Fibroblast of villous mesenchyme (primary cell): ENCODE data around the gene MTERF4. TPM values are rescaled to one million over a fixed set of nuclear protein-coding genes. Genes with fewer than 3 reads are reported as not detected.

ENCODE experiments used
- DNase-seq: peaks from one replicate; pipeline ENCODE4 v3.0.0-alpha.2; 2010; ENCODE audit warnings: low read depth
- H3K4me3 ChIP-seq: 2 replicates; pipeline ENCODE4 v1.5.1; 2011; ENCODE audit warnings: low read depth, mild to moderate bottlenecking, low read length
- total RNA-seq: library from RNA; depleted of rRNA; stranded (reverse); fragments of >200 nt; gene quantifications from 2 replicates; pipeline ENCODE4 v1.2.3, GENCODE V29; 2012
- TF ChIP-seq, protein P1 (sequence below): IDR thresholded peaks from 2 replicates; pipeline ENCODE4 v1.5.1; 2012; ENCODE audit warnings: low read depth, mild to moderate bottlenecking, low read length; ENCODE audit not compliant: insufficient read depth

MTERF4 gene, protein sequence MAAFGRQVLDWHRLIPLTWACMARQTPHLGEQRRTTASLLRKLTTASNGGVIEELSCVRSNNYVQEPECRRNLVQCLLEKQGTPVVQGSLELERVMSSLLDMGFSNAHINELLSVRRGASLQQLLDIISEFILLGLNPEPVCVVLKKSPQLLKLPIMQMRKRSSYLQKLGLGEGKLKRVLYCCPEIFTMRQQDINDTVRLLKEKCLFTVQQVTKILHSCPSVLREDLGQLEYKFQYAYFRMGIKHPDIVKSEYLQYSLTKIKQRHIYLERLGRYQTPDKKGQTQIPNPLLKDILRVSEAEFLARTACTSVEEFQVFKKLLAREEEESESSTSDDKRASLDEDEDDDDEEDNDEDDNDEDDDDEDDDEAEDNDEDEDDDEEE
- total RNA-seq: 18.0 and 27.2 TPM in 2 replicates

DNA sequence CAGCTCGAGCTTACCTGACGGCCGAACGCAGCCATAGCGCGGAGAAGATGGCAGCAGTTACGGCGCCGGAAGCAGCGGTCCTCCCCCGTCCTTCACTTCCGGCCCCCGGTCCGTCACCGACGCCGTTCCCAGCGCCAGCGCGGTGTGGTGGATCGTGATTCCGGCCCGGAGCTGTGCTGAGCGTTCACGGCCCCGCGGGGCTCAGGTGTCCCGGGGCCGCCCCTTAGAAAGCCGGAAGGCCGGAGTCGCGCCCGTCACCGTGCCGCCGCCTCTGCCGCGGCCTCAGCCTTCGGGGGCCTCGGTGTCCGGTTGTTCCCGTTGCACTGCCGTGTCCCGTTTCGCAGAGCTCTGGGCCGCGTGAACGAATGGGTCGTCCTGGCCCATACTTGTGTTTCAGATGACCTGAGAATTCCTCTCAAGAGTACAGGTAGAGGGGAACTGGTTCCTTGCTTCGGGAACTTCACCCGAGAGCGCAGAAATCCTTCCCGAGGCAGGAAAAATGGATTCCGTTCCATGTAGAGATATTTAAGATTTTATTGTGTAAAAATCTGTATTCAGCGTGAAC, at the start of gene MTERF4:
MTERF4 (minus strand) TSS at position 49 of the 565 bp plus-strand sequence; CDS start at position 35, 14 bp downstream.
- peak; percentile 79 for DNase-seq
- TF ChIP-seq, protein P1, sequence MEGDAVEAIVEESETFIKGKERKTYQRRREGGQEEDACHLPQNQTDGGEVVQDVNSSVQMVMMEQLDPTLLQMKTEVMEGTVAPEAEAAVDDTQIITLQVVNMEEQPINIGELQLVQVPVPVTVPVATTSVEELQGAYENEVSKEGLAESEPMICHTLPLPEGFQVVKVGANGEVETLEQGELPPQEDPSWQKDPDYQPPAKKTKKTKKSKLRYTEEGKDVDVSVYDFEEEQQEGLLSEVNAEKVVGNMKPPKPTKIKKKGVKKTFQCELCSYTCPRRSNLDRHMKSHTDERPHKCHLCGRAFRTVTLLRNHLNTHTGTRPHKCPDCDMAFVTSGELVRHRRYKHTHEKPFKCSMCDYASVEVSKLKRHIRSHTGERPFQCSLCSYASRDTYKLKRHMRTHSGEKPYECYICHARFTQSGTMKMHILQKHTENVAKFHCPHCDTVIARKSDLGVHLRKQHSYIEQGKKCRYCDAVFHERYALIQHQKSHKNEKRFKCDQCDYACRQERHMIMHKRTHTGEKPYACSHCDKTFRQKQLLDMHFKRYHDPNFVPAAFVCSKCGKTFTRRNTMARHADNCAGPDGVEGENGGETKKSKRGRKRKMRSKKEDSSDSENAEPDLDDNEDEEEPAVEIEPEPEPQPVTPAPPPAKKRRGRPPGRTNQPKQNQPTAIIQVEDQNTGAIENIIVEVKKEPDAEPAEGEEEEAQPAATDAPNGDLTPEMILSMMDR: no peak

DNA sequence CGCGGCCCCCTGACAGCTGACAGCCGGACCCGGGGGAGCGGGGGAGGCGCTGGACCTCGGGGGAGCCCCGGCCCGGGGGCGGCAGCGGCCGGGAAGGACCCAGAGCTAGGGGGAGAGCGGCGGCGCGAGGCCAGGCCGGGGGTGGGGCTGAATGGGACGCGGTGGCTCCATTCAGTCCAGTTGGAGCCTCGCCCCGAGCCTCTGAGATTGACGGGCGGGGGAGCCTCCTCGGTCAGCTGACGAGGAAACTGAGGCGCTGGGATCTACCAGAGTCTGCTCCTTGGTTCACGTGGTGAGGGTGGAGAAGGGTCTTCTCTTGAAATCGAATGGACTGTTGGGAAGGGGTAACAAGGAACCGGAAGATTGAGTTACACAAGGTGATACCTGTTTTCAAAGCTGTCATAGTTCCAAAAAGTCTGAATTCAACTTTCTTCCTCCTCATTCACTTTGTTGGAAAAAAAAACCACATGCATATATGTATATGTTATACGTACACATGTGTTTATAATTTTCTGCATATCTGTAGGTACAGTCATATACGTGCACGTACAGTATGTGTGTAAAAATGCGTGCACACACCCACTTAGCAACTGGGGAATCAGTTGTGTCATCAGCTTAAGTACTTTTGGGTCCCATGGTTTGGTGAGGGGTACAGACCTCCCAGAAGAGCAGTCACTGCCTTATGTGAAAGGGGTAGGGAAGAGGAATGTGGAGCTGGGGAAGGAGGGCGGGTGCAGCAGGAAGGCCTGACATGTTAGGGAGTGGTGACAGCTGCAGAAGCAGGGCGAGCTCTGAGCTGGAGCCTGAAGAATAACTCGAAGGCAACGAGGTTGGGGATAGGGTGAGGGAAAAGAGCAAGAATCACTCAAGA, 48.8 kb upstream of the MTERF4 start:
- TF ChIP-seq, protein P1: no peak
- H3K4me3 ChIP-seq: peak overlapping the region; percentile 81
- peak; percentile 12 for DNase-seq

More for the DNA sequence above, at the start of gene MTERF4:
- peak within 1 kb of the TSS; percentile 93 for H3K4me3 ChIP-seq

DNA sequence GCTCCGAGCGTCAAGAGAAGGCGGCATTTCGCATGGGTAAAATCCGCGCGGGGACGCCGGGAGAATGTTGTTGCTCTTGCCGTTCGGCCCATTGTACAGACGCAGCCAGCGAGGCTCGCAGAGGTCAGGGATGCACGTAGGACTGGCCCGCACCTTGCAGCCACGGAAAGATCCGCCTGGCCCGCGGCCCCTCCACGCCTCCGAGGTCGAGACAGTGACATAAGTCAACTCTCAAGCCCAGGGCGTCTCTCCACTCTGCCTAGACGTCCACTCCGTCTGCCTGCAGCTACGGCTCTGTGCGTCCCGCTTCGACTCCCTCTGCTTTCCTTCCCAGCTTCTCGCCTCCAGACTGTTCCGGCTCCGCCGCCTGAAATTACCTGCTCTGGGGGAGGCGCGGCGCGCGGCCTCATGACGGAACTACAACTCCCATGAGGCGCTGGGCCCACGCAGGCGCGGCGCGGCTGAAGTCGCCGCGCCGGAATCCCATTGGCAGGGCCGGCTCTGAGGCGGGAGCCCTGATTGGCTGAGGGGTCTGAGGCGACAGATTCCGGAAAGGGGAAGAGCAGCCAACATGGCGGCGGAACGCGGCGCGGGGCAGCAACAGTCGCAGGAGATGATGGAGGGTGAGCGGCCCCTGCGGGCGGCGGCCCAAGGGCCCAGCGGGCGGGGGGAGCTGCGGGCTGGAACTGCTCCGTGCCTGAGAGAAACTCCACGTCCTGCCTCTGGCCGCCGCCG, 48.0 kb upstream of the MTERF4 start, which contains the start of gene PPP1R7:
PPP1R7 (plus strand) TSS at position 543 of the 735 bp plus-strand sequence; CDS start at position 572, 29 bp downstream.
- H3K4me3 ChIP-seq: peak within 1 kb of the TSS; percentile 81
- DNase-seq: peak; percentile 93
- TF ChIP-seq, protein P1: no peak

DNA sequence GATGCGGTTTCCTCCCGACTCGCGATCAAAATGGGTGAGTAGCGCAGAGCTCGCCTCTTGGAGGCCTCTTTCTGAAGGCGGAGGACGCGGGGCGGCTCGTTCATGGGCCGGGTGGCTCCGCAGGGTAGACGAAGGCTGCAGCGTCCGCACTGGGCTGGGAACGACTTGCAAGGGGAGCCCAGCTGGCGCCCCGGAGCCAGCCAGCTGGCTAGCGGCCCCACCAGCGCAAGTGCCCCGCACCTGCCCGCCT, 47.5 kb upstream of the MTERF4 start:
- H3K4me3 ChIP-seq: peak overlapping the region; percentile 81
- DNase-seq: no peak
- TF ChIP-seq, protein P1: no peak

DNA sequence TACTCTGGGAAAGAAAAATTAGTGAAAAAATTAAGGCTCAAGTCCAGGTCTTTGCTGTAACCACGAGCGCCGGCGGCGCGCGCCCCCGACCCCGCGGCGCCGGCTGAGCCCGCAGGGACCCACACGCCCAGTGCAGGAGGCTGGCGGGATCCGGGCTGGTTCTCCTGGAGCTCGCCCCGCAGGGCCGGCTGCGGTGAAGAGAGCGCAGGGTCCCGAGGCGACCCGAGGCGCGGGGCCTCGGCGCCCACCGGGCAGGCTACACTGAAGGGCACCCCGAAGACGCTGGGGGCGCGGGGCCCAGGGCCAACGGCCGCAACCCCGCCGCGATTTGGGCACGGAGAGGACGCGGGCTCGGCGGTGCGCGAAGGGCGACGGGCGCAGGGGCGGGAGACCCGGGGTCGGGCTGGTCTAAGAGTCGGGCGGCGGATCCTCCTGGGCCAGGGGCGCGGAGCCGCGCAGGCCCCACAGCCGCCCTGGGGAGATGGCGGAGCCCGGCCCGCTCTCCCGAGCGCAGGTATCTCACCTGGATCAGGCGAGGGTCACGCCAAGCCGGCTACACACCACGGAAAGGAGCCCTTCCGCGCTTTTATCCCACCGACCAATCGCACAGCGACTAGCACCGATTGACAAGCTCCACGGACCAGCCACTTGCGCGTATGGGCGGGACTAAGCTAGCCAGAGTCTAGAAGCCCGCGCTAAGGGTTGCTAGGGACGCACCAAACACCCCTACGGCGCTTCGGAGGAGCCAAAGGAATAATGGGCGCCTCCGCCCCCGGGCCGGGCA, 47.0 kb upstream of the MTERF4 start, which contains the start of gene PASK:
PASK (minus strand) TSS at position 582 of the 784 bp plus-strand sequence. CDS start 6,440 bp downstream, outside the sequence.
- H3K4me3 ChIP-seq: peak within 1 kb of the TSS; percentile 81
- peak; percentile 93 for DNase-seq
- TF ChIP-seq, protein P1: no peak

DNA sequence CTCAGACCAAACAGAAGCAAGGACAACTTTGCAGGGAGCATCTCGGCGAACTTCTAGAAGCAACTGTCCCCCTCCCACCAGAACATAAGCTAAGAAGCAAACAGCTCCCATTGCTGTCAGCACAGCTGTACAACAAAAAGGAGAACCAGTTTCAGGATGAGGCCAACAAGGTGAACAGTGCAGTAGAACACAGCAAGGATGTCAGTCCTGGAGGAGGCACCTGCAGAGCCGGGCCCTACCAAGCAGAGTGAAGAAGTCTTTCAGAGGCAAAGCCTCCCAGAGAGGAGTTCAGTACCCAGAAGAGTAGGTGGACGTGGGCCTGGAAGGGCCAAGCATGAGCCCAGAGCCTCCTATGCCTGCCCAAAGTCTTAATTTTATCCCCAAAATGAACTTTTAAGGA, 46.2 kb upstream of the MTERF4 start:
- TF ChIP-seq, protein P1: no peak
- DNase-seq: no peak
- H3K4me3 ChIP-seq: peak overlapping the region; percentile 81
